PC-3 (cell line): ENCODE data around the gene GPR84.

Experiments
- EZH2 ChIP-seq: fragments of 300-600 bp; sonication (generic); IDR thresholded peaks from one replicate; pipeline ENCODE4 v1.6.1; 2017; ENCODE audit warnings: antibody characterized with exemption, mild to moderate bottlenecking, low read length; ENCODE audit not compliant: unreplicated experiment
- EZH2phosphoT487 ChIP-seq: fragments of 300-600 bp; sonication (generic); IDR thresholded peaks from 2 replicates; pipeline ENCODE4 v1.6.1; 2018; ENCODE audit warnings: mild to moderate bottlenecking, antibody characterized with exemption, low read length, borderline replicate concordance
- TF ChIP-seq, protein P1 (sequence below): fragments of 300-600 bp; sonication (generic); conservative IDR thresholded peaks from 2 replicates; pipeline ENCODE4 v1.5.1; 2017; ENCODE audit warnings: antibody characterized with exemption, low read depth, mild to moderate bottlenecking, low read length

- TF ChIP-seq EZH2phosphoT487, result no peak
- TF ChIP-seq, protein P1, sequence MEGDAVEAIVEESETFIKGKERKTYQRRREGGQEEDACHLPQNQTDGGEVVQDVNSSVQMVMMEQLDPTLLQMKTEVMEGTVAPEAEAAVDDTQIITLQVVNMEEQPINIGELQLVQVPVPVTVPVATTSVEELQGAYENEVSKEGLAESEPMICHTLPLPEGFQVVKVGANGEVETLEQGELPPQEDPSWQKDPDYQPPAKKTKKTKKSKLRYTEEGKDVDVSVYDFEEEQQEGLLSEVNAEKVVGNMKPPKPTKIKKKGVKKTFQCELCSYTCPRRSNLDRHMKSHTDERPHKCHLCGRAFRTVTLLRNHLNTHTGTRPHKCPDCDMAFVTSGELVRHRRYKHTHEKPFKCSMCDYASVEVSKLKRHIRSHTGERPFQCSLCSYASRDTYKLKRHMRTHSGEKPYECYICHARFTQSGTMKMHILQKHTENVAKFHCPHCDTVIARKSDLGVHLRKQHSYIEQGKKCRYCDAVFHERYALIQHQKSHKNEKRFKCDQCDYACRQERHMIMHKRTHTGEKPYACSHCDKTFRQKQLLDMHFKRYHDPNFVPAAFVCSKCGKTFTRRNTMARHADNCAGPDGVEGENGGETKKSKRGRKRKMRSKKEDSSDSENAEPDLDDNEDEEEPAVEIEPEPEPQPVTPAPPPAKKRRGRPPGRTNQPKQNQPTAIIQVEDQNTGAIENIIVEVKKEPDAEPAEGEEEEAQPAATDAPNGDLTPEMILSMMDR, result no peak
- TF ChIP-seq EZH2, result no peak
Observed at GRCh38 chr12:54350743-54351142, 13.5 kb downstream of the GPR84 start.
